A172 (cell line): ENCODE results near the gene OR4X1. TPM values are rescaled to one million over a fixed set of nuclear protein-coding genes. Genes with fewer than 3 reads are reported as not detected.
"Not testable (repeated sequence)": the region's sequence is repeated elsewhere in the genome, so short reads cannot be mapped to it uniquely, and the experiment has no call there.

Experiments used
- DNase-seq: peaks from one replicate; pipeline ENCODE4 v3.0.0-alpha.2; 2015; ENCODE audit warnings: low spot score
- total RNA-seq: library from RNA; depleted of rRNA; stranded (reverse); fragments of >200 nt; shearing (Covaris generic); gene quantifications from 2 replicates; pipeline ENCODE4 v1.2.3, GENCODE V29; 2014; rRNA removed

Gene OR4X1, protein sequence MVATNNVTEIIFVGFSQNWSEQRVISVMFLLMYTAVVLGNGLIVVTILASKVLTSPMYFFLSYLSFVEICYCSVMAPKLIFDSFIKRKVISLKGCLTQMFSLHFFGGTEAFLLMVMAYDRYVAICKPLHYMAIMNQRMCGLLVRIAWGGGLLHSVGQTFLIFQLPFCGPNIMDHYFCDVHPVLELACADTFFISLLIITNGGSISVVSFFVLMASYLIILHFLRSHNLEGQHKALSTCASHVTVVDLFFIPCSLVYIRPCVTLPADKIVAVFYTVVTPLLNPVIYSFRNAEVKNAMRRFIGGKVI
- not detected in 2 replicates for total RNA-seq

DNA sequence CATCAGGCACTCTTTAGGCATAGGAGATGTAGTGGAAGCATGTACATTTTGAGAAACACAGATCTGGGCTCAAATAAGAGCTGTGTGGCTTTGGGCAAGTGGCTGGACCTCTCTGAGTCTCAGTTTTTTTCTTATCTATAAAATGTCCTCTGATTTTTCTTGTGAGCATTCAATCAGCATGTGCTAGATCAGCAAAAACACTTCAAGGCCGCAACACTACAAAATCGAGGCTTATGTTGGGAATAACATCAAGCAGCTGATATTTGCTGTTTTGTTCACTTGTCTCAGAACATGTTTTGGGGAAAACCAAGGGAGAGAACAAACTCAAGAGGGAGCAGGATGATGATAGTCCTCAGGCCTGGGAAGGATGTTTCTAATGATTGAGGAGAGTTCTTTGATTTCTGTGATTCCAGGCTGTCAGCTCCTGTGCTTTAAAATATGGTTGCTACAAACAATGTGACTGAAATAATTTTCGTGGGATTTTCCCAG is at the start of gene OR4X1:
OR4X1 (plus strand) TSS at position 439 of the 489 bp plus-strand sequence; CDS start at position 439, 0 bp downstream.
- no peak for DNase-seq

DNA sequence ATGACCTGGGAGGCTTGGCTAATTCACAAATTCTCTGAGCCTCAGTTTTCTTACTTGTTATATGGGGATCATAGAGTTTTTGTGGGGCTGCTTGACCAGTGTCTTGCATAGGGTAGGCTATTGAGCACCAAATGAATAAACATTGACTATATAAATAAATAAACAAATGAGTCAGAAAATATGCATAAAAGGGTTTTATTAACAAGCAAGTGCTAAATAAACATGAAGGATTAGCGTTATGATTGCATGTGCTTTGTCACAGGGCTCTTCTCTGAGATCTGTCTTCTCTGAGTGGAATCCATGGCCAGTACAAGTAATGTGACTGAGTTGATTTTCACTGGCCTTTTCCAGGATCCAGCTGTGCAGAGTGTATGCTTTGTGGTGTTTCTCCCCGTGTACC is 47.2 kb upstream of the OR4X1 start, which contains the start of gene OR4B1:
OR4B1 (plus strand) TSS at position 301 of the 400 bp plus-strand sequence; CDS start at position 301, 0 bp downstream.
- DNase-seq: no peak

DNA sequence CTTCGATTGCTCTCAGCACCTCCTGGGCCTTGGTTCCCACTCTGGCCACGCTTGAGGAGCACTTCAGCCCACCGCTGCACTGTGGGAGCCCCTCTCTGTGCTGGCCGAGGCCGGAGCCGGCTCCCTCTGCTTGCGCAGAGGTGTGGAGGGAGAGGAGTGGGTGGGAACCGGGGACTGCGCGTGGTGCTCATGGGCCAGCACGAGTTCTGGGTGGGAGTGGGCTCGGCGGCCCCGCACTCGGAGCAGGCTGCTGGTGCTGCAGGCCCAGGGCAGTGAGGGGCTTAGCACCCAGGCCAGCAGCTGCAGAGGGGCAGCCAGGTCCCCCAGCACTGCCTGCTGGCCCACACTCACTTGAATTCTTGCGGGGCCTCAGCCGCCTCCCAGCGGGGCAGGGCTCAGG is 34.9 kb upstream of the OR4X1 start:
- DNase-seq: no peak

DNA sequence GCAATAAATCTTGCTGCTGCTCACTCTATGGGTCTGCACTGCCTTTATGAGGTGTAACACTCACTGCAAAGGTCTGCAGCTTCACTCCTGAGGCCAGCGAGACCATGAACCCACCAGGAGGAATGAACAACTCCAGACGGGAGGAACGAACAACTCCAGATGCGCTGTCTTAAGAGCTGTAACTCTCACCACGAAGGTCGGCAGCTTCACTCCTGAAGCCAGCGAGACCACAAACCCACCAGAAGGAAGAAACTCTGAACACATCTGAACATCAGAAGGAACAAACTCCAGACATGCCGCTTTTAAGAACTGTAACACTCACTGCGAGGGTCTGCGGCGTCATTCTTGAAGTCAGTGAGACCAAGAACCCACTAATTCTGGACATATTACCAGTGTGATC is 33.6 kb upstream of the OR4X1 start:
- DNase-seq: not testable (repeated sequence)

DNA sequence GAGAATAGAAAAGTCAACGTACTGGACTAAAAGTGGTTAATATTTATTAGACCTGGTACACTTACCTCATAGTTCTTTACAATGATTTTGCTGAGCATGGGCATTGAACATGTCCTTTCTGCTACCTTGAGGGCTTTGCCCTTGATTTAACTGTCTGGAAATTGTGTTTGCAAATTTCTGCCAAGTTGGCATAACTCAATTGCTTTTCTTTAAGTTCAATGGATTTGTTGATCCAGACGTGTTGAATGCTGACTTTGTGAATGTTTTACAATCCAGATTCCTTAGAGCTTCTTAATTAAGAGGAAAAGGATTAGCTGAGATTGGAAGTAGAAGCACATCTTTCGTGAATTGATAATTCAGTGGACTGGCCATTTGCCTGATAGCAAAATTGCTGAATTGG is 25.9 kb upstream of the OR4X1 start:
- DNase-seq: no peak

DNA sequence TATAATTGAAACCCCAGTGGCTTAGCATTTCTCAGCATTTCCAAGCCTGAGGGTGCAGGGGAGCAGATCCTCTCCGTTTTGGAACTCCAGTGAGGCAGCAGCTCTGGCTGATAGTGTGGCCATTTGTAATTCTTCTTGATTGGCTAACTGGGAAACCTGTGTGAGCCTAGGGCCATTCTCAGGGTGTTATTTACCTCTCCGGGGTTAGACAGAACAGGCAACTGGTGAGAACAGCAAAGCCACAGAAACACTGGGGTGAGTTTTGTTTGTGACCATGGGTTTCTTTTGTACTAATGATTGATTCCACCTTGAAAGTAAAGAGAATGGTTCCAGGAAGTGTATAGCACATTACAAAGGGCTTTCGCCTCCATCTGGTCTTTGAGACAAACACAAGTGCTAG is 21.2 kb upstream of the OR4X1 start:
- DNase-seq: no peak

DNA sequence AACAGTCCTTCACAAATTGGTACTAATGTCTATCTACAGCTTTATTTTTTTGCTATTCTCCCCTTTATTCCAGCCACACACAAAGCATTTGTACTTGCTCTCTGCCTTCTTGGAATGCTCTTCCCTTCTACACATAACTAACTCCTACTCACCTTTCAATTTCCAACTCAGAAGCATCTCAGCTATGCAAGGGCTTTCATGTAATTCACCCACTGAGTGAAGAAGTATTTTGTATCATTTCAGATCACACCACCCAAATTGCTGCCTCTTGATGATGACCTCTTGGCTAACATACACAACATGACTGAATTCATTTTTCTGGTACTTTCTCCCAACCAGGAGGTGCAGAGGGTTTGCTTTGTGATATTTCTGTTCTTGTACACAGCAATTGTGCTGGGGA is 18.9 kb upstream of the OR4X1 start, which contains the start of gene OR4X2:
OR4X2 (plus strand) TSS at position 301 of the 400 bp plus-strand sequence; CDS start at position 301, 0 bp downstream.
- no peak for DNase-seq

DNA sequence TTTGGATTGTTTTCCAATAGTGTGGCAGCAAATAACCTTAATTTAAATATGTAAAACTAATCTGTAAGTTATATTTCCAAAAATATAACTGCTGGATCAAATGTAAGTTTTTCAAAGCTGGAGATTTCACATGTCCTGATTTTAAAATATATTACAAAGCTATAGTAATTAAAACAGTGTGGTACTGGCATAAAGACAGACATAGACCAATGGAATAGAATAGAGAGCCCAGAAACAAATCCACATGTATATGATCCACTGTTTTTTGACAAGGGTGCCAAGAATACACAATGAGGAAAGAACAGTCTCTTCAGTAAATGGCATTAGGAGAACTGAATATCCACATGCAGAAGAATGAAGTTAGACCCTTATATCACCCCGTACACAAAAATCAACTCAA is 14.8 kb upstream of the OR4X1 start:
- DNase-seq: no peak

DNA sequence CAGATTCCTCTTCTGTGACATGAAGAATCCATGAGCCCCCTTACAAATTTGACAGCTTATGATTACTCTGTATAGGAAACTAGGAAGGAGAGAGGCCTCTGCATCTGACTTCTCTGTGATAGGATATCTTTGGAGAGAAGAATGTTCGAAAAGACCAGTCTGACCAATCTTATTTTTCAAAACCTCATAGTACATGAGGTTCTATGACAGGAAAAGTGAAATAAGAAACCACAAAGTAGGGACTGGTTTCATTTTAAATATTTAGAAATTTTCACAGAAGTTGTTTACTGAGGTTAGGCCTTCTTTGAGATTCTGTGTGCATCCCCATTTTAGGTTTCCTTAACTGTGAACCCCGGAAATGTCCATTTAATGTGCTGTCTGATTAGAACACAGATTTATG is 2.1 kb upstream of the OR4X1 start:
- no peak for DNase-seq

DNA sequence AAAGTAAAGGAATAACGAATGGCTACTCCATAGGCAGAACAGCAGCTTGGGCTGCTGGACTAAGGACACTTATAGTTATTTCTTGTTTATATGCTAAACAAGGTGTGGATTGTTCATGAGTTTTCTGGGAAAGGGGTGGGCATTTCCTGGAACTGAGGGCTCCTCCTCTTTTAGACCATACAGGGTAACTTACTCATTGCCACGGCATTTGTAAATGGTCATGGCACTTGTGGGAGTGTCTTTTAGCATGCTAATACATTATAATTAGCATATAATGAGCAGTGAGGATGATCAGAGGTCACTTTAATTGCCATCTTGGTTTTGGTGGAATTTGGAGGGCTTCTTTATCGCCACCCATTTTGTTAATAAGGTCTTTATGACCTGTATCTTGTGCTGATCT is 7.0 kb downstream of the OR4X1 start:
- no peak for DNase-seq

DNA sequence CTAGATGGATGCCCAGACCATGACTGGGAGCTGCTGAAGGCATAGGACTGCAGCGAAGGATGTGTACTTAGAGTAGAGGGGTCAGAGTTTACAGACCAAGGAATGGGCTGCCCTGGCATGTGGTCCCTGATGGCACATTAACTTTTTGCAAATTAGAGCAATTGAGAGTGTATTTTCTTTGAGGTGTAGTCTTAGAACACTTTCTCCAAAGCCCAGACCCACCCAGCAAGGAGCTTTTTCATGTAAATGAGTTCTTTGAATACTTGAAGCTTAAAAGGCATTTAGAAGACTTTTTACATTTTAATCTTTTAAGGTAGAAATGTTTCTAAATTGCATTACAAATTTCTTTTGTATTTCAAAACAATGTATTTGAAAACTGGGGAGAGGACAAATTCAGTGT is 8.9 kb downstream of the OR4X1 start:
- no peak for DNase-seq

DNA sequence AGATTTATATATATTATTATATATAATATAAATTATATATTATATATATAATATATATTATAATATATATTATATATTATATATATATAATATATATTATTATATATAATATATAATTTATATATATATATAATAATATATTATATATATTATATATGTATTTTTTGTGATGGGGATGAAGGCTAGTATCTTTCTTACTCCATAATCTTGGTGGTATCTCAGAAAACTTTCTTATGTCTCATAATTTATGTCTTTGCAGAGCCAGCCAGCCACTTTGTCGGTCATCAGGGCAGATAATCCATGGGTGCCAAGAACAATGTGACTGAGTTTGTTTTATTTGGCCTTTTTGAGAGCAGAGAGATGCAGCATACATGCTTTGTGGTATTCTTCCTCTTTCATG is 42.3 kb downstream of the OR4X1 start, which contains the start of gene OR4S1:
OR4S1 (plus strand) TSS at position 301 of the 400 bp plus-strand sequence; CDS start at position 301, 0 bp downstream.
- DNase-seq: no peak

DNA sequence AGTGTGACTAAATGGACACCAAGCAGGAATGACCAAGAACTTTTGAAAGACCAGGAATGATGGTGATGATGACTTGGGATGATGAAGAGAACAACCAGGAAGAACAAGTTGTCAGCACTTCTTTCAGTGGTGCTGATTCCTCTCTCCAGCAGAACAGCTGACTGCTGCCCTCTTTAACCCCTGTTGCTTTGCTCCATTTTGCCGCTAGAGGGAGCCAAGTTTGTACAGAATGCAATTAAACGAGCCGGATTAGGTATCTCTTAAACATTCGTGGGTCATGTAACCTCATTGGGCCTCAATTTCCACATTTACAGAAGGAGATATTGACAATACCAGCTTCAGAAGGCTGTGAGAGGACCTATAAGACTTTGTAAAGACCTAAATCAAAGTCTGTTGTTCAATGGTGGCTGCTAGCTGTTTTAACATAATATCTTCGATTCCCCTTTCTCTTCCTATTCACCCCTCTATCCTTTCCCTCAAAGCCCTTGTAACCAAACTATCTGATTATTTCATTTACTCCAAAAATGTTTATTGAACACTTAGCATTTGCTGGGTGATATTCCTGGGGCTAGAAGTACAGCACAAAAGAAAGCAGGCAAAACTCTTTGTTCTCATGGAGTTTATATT is 44.2 kb downstream of the OR4X1 start:
- DNase-seq: peak; percentile 61

DNA sequence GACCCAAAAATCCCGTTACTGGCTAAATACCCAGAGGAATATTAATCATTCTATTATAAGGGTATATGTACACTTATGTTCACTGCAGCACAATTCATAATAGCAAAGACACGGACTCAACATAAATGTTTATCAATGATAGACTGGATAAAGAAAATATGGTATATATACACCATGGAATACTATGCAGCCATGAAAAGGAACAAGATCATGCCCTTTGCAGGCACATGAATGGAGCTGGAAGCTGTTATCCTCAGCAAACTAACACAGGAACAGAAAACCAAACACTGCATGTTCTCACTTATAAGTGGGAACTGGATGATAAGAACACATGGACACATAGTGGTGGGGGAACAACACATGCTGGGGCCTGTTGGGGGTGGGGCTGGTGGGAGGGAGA is 49.9 kb downstream of the OR4X1 start:
- not testable (repeated sequence) for DNase-seq

Other genes with a start within 250 kb of the OR4X1 start
- gene OR4B1, start 47.1 kb upstream of the OR4X1 start, total RNA-seq: not detected in 2 replicates
- not detected in 2 replicates for gene OR4X2, start 18.8 kb upstream of the OR4X1 start, total RNA-seq
- not detected in 2 replicates for gene OR4S1, start 42.4 kb downstream of the OR4X1 start, total RNA-seq
- not detected in 2 replicates for gene OR4C3, start 61.1 kb downstream of the OR4X1 start, total RNA-seq
- not detected in 2 replicates for gene OR4C5, start 102.6 kb downstream of the OR4X1 start, total RNA-seq
- gene OR4A47, start 224.9 kb downstream of the OR4X1 start, total RNA-seq: not detected in 2 replicates